ENCODE measurements around the gene NXPE3. TPM values are rescaled to one million over a fixed set of nuclear protein-coding genes. Genes with fewer than 3 reads are reported as not detected.

NXPE3 gene
- total and polyA plus RNA-seq, 2 of the 8 experiments (the other 6 are each of a cell fraction or from before 2014, with no cell fraction given), result 10.9 to 22.7 TPM

GRCh38 chr3:101778385-101779046 is 495 bp upstream of the NXPE3 start:
- H3K79me2 ChIP-seq (ENCODE audit: control insufficient read depth in 1 of 2, insufficient read depth in 2 of 2, low read length in 2 of 2), result peaks cover 0 to 10% of the 10 kb centered on the region in 2 experiments; a peak in 1 of 4 replicates
- peak overlapping the region; percentile 100 for H2AFZ ChIP-seq (ENCODE audit: low read length)
- WGBS, 2 experiments (ENCODE audit: extremely low coverage in 1 of 2, insufficient coverage in 1 of 2, insufficient read length in 1 of 2, insufficient replicate concordance in 2 of 2, low coverage in 1 of 2, low lambda C conversion rate in 2 of 2, missing lambda C conversion rate in 1 of 2), result 27% methylated on average over 21 of the region's 21 CpGs; no CpG with 5 or more reads in 1 of the 2 experiments
- peak overlapping the region; percentile 77 to 96 for H3K4me2 ChIP-seq (ENCODE audit: insufficient read depth in 1 of 2, low read depth in 2 of 2, low read length in 2 of 2)
- peak overlapping the region; percentile 70 to 88 (median 75) for H3K4me3 ChIP-seq (ENCODE audit: extremely low read depth in 1 of 4, insufficient read depth in 2 of 4, low read depth in 3 of 4, low read length in 4 of 4)
- peak overlapping the region; percentile 80; the same call in 1 of the 2 replicates for H4K8ac ChIP-seq (ENCODE audit: extremely low read depth, insufficient read depth, low read length)
- no peak overlapping the region; the same call in 1 of the 2 replicates for H2BK15ac ChIP-seq (ENCODE audit: low read length)
- H3K14ac ChIP-seq (ENCODE audit: insufficient read length), result no peak overlapping the region
- no peak overlapping the region for H3K27ac ChIP-seq (ENCODE audit: low read depth, low read length)
- H2BK20ac ChIP-seq (ENCODE audit: low read length), result no peak overlapping the region
- H3K56ac ChIP-seq (replicated peaks; ENCODE audit: insufficient read length, low read depth, low read length), result peak overlapping the region; percentile 39
- H3K4ac ChIP-seq (replicated peaks; ENCODE audit: insufficient read length, low read depth, low read length), result no peak overlapping the region
- H2AK5ac ChIP-seq (ENCODE audit: low read depth, low read length), result no peak overlapping the region
- POLR2A ChIA-PET (ENCODE audit: partially characterized antibody), result interaction anchor here (0.6 to 1.5 kb wide), 3 partner anchors 14 to 302 kb away, joined by 3 to 4 read pairs (median 3); partner anchors contain the start of gene NFKBIZ
- H4K20me1 ChIP-seq (replicated peaks in 1 of 2; ENCODE audit: control insufficient read depth in 1 of 2, insufficient read depth in 2 of 2, low read length in 2 of 2), result no peaks in the 10 kb centered on the region
- FAIRE-seq (no peak), DNase-seq (ENCODE audit: low read depth in 1 of 2, low spot score in 2 of 2) (no peak)
- H3K36me3 ChIP-seq (ENCODE audit: control insufficient read depth in 2 of 4, insufficient read depth in 4 of 4, low read length in 3 of 4), result peaks cover 0 to 8% (median 5%) of the 10 kb centered on the region in 4 experiments; a peak in 5 of 8 replicates
- H4K5ac ChIP-seq (ENCODE audit: insufficient read length, low read depth, low read length), result peak overlapping the region; percentile 48
- H3K9ac ChIP-seq (replicated peaks in 1 of 4; ENCODE audit: extremely low read depth in 1 of 4, low read depth in 3 of 4, low read length in 3 of 4), result peak overlapping the region in 3 of 4 experiments; percentile 35 to 68 (median 42); a peak in 5 of 7 replicates
- no peak overlapping the region for H3K23ac ChIP-seq (ENCODE audit: insufficient read length)
- H3K23me2 ChIP-seq (ENCODE audit: low read depth, low read length), result peaks cover 8% of the 10 kb centered on the region
- H3K18ac ChIP-seq (ENCODE audit: extremely low read depth, low read length), result peak overlapping the region; percentile 41; the same call in 1 of the 2 replicates
- CTCF ChIA-PET (ENCODE audit: partially characterized antibody), result interaction anchor here (1.2 kb wide), 1 partner anchor 24 kb away, joined by 3 read pairs; no protein-coding TSS in a partner anchor
- no peak overlapping the region for H2BK120ac ChIP-seq (replicated peaks; ENCODE audit: low read depth, low read length)
- H2BK12ac ChIP-seq (ENCODE audit: low read depth, low read length), result no peak overlapping the region
- no peaks in the 10 kb centered on the region for H3K9me3 ChIP-seq (ENCODE audit: insufficient read depth in 2 of 2, low read depth in 1 of 2, low read length in 1 of 2)
- H3K4me1 ChIP-seq (replicated peaks in 1 of 4; ENCODE audit: control insufficient read depth in 3 of 4, insufficient read depth in 4 of 4, low read length in 3 of 4), result peaks cover 5 to 11% (median 6%) of the 10 kb centered on the region in 4 experiments; a peak in 6 of 7 replicates
- no peaks in the 10 kb centered on the region for H3K79me1 ChIP-seq (ENCODE audit: low read depth, low read length)
- TF ChIP-seq, protein P1, sequence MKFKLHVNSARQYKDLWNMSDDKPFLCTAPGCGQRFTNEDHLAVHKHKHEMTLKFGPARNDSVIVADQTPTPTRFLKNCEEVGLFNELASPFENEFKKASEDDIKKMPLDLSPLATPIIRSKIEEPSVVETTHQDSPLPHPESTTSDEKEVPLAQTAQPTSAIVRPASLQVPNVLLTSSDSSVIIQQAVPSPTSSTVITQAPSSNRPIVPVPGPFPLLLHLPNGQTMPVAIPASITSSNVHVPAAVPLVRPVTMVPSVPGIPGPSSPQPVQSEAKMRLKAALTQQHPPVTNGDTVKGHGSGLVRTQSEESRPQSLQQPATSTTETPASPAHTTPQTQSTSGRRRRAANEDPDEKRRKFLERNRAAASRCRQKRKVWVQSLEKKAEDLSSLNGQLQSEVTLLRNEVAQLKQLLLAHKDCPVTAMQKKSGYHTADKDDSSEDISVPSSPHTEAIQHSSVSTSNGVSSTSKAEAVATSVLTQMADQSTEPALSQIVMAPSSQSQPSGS (IDR thresholded peaks at IDR 0.05; ENCODE audit: low read length), result no peak
- TF ChIP-seq BACH1 (IDR thresholded peaks at IDR 0.05; ENCODE audit: low read length) (0 out of 2 replicates have a peak, but pooled peaks have one; percentile 62), KDM5A (IDR thresholded peaks at IDR 0.05; ENCODE audit: low read length) (no peak), CBX5 (IDR thresholded peaks at IDR 0.05; ENCODE audit: low read depth, low read length) (no peak), RFX5 (IDR thresholded peaks at IDR 0.05; ENCODE audit: borderline replicate concordance, low read depth, low read length) (no peak)
- peak overlapping the region; percentile 67; the same call in 1 of the 2 replicates for H2BK5ac ChIP-seq (ENCODE audit: low read depth, low read length)
- H3K27me3 ChIP-seq (replicated peaks in 1 of 4; ENCODE audit: control insufficient read depth in 3 of 4, extremely low read depth in 1 of 4, insufficient read depth in 3 of 4, low read length in 3 of 4), result peaks cover 0 to 7% (median 4%) of the 10 kb centered on the region in 4 experiments; a peak in 4 of 7 replicates
- H4K91ac ChIP-seq (replicated peaks; ENCODE audit: insufficient read length, low read length), result no peak overlapping the region
